RWPE1 (cell line): ENCODE results near the gene CFAP52.
"Not testable (repeated sequence)": the region's sequence is repeated elsewhere in the genome, so short reads cannot be mapped to it uniquely, and the experiment has no call there.

ENCODE experiments used
- CTCF ChIA-PET: fragments of 350-600 bp; sonication (Branson Sonifier 250); formaldehyde crosslinking; extraction: SDS; loops from one replicate; lab custom pipeline; 2021; lab: Yijun Ruan, JAX
- POLR2A ChIA-PET: fragments of 400-600 bp; formaldehyde crosslinking; extraction: SDS; loops from one replicate; lab custom pipeline; 2020; ENCODE audit warnings: antibody characterized with exemption; ENCODE audit not compliant: low non-redundant PET; lab: Yijun Ruan, JAX
- DNase-seq: peaks from one replicate; pipeline ENCODE4 v3.0.0; 2012; ENCODE audit warnings: low spot score
- H3K27ac ChIP-seq: fragments of 450-650 bp; 2 replicates; pipeline ENCODE4 v1.5.1; 2017
- TF ChIP-seq, protein P1 (sequence below): fragments of 450-650 bp; conservative IDR thresholded peaks from 2 replicates; pipeline ENCODE4 v1.5.1; 2017; ENCODE audit warnings: low read depth, mild to moderate bottlenecking

Gene CFAP52

GRCh38 chr17:9594065-9594464 is 17.6 kb downstream of the CFAP52 start:
- ChIA-PET CTCF (interaction anchor here (0.6 kb wide), 1 partner anchor 84 kb away, joined by 4 read pairs; no protein-coding TSS in a partner anchor), POLR2A (no interaction called here)
- no peak for DNase-seq
- TF ChIP-seq, protein P1, sequence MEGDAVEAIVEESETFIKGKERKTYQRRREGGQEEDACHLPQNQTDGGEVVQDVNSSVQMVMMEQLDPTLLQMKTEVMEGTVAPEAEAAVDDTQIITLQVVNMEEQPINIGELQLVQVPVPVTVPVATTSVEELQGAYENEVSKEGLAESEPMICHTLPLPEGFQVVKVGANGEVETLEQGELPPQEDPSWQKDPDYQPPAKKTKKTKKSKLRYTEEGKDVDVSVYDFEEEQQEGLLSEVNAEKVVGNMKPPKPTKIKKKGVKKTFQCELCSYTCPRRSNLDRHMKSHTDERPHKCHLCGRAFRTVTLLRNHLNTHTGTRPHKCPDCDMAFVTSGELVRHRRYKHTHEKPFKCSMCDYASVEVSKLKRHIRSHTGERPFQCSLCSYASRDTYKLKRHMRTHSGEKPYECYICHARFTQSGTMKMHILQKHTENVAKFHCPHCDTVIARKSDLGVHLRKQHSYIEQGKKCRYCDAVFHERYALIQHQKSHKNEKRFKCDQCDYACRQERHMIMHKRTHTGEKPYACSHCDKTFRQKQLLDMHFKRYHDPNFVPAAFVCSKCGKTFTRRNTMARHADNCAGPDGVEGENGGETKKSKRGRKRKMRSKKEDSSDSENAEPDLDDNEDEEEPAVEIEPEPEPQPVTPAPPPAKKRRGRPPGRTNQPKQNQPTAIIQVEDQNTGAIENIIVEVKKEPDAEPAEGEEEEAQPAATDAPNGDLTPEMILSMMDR = no peak
- H3K27ac ChIP-seq = no peak overlapping the region

GRCh38 chr17:9597638-9598037 is 21.2 kb downstream of the CFAP52 start:
- POLR2A ChIA-PET, H3K27ac ChIP-seq, DNase-seq: not testable (repeated sequence)
- CTCF ChIA-PET = interaction anchor here (0.6 to 1.0 kb wide), 2 partner anchors 11 to 119 kb away, joined by 3 to 5 read pairs; no protein-coding TSS in a partner anchor

GRCh38 chr17:9598661-9599060 is 22.2 kb downstream of the CFAP52 start:
- no peak for DNase-seq
- TF ChIP-seq, protein P1 = no peak
- CTCF ChIA-PET = interaction anchor here (1.2 kb wide), 1 partner anchor 9 kb away, joined by 4 read pairs; no protein-coding TSS in a partner anchor
- H3K27ac ChIP-seq = no peak overlapping the region
- POLR2A ChIA-PET = no interaction called here

GRCh38 chr17:9604583-9604982 is 28.1 kb downstream of the CFAP52 start:
- DNase-seq, H3K27ac ChIP-seq, POLR2A ChIA-PET, CTCF ChIA-PET: not testable (repeated sequence)

DNA sequence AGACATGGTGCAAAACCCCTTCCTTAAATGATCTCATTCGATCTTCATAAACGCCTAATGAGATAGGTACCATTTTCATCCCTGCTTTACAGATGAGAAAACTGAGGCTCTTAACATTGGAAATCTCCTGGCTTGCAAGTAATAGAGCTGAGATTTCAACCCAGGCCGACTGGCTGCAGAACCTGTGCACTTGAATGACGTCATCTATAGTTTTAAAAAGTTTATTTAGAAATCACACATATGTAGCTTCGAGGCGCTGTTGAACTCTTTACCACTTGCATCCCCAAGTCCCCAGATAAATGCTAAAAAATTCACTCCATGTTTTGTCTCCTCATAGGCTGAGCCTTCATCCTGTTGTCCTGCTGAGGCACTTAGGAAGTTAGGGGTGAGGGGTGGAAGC is 30.0 kb downstream of the CFAP52 start:
- DNase-seq = no peak
- TF ChIP-seq, protein P1 = no peak
- no peak overlapping the region for H3K27ac ChIP-seq
- POLR2A ChIA-PET = no interaction called here
- CTCF ChIA-PET = no interaction called here

GRCh38 chr17:9607058-9607457 is 30.6 kb downstream of the CFAP52 start:
- CTCF ChIA-PET = interaction anchor here (1.8 kb wide), 1 partner anchor 30 kb away, joined by 4 read pairs; no protein-coding TSS in a partner anchor
- H3K27ac ChIP-seq, POLR2A ChIA-PET, DNase-seq: not testable (repeated sequence)

- no peak for DNase-seq
- ChIA-PET POLR2A (no interaction called here), CTCF (no interaction called here)
- no peak overlapping the region for H3K27ac ChIP-seq
- TF ChIP-seq, protein P1 = no peak
These were observed 35.1 kb downstream of the CFAP52 start for GRCh38 chr17:9611557-9611956.

DNA sequence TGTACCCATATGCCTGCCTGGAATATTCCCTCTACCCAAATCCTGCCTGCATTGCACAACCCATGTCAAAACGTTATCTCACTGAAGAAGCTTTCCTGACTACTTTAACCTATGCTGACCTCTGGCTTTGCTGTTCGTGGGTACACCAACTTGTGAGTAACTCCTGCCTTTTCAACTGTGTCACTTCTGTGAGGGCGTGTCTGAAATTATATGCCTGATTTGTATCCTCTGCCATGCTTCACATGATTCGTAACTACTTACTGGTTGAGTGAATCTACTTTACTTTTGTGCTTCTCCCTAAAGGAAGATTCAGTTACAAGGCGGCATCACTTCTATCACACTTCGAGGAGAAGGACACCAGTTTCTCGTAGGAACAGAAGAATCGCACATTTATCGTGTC is 35.6 kb downstream of the CFAP52 start:
- CTCF ChIA-PET = no interaction called here
- no peak for DNase-seq
- POLR2A ChIA-PET = no interaction called here
- TF ChIP-seq, protein P1 = no peak
- no peak overlapping the region for H3K27ac ChIP-seq
